Heart left ventricle (tissue), 13 donors: Measurements from ENCODE around the gene CSNK1A1.
A peak's percentile ranks its signal among the peaks of the same experiment; 100 is the strongest.

Experiments
- POLR2A ChIP-seq, 2 donors: fragments of 450-650 bp; IDR thresholded peaks; one replicate each; pipeline ENCODE4 v1.6.1; 2017; ENCODE audit warnings: antibody characterized with exemption in 2 of 2, mild to moderate bottlenecking in 2 of 2, moderate library complexity in 2 of 2
- TF ChIP-seq, protein P1 (sequence below), 12 donors: fragments of 200-600 bp; sonication (generic) in 4 of 12; IDR thresholded peaks; one replicate each; pipeline versions ENCODE4 v1.5.0 to v1.8.0; 2018 to 2022; ENCODE audit warnings: antibody characterized with exemption in 12 of 12, mild to moderate bottlenecking in 5 of 12
- donor health status: ischemic (EF 13 %, LVEDD 7.1; RV severe dilation, severe dysfunction).
- donor health status: DM: no; HTN: yes; CAD: no.
- donor health status: DM: no; HTN: no; CAD: no.
- donor health status: ischemic (EF 25% LVEDD 6.9; RV normal size, moderate dysfunction).
- donor health status: ischemic (EF 25% LVEDD 5.7; RV mildly dilated, moderate dysfunction).
- donor health status: ischemic (EF 35%, LVEDD 5.7; RV mildly dilated, moderate dysfunction).
- donor health status: nonischemic (EF 11% LVEDD 7.7; RV severe dilation, severe dysfunction).
- donor health status: DM: yes; HTN: yes; CAD: no.
- donor health status: PGD.
- donor health status: ischemic (EF 29% LVEDD 5.4; RV normal size, mild dysfunction).
- donor health status: nonischemic (EF 23%, LVEDD 6.1; RV moderate dilation, normal function).

DNA sequence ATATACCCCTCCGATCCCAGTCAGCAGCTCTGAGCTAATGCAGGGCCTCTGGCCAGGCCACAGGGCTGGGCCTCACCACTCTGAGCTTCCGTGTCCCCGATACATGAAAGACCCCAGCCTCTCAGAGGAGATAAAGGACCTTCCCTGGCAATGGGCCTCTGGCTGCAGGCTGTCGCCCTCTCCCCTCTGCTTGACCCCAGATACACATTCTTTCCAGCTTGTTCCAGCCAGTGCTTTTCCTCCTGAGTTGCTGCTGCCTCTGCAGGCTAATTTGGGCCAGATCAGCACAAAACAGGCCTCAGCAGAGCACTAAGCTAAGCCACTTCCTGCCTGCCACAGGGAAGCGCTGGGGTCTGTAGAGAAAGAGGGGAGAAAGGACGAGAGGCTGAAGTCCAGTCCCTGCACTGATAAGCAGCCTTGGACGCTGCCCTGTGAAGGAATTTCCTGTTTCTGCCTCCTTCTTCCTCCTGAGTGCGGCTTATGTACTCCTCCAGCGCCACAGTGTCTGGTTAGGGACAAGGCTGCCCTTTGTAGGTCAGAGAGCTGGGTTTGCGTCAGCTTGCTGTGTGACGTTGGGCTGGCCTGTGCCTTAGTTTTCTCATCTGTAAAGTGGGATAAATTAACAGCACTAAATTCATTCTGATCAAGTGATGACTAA, 99.1 kb downstream of the CSNK1A1 start:
- TF ChIP-seq POLR2A (IDR thresholded peaks at IDR 0.05): no peak
- TF ChIP-seq, protein P1, sequence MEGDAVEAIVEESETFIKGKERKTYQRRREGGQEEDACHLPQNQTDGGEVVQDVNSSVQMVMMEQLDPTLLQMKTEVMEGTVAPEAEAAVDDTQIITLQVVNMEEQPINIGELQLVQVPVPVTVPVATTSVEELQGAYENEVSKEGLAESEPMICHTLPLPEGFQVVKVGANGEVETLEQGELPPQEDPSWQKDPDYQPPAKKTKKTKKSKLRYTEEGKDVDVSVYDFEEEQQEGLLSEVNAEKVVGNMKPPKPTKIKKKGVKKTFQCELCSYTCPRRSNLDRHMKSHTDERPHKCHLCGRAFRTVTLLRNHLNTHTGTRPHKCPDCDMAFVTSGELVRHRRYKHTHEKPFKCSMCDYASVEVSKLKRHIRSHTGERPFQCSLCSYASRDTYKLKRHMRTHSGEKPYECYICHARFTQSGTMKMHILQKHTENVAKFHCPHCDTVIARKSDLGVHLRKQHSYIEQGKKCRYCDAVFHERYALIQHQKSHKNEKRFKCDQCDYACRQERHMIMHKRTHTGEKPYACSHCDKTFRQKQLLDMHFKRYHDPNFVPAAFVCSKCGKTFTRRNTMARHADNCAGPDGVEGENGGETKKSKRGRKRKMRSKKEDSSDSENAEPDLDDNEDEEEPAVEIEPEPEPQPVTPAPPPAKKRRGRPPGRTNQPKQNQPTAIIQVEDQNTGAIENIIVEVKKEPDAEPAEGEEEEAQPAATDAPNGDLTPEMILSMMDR (IDR thresholded peaks at IDR 0.05): peak in 1 of 12 donors; percentile 23
